Measurements from ENCODE around the gene NCAPD2.
"Not testable (repeated sequence)": the region's sequence is repeated elsewhere in the genome, so short reads cannot be mapped to it uniquely, and the experiment has no call there.

Gene NCAPD2

GRCh38 chr12:6550294-6551062 is 56.6 kb downstream of the NCAPD2 start:
- peak; percentile 57 to 66 for DNase-seq

GRCh38 chr12:6551063-6551461 is 57.2 kb downstream of the NCAPD2 start:
- no peak for DNase-seq

- no peak for DNase-seq
Observed at GRCh38 chr12:6551496-6552139, 57.7 kb downstream of the NCAPD2 start.

GRCh38 chr12:6552140-6552551 is 58.2 kb downstream of the NCAPD2 start:
- DNase-seq: no peak

- DNase-seq: no peak
Observed at GRCh38 chr12:6553051-6553868, 59.4 kb downstream of the NCAPD2 start.

GRCh38 chr12:6554168-6555017 is 60.5 kb downstream of the NCAPD2 start:
- peak; percentile 60 to 69 for DNase-seq

GRCh38 chr12:6555018-6555691 is 61.3 kb downstream of the NCAPD2 start:
- peak; percentile 36 to 52 for DNase-seq

GRCh38 chr12:6556496-6556817 is 62.6 kb downstream of the NCAPD2 start:
- DNase-seq: not testable (repeated sequence)

- DNase-seq: no peak
Observed at GRCh38 chr12:6556857-6557256, 63.0 kb downstream of the NCAPD2 start.

- peak; percentile 59 to 62 for DNase-seq
Observed at GRCh38 chr12:6558014-6558760, 64.3 kb downstream of the NCAPD2 start.

GRCh38 chr12:6559500-6559899 is 65.6 kb downstream of the NCAPD2 start:
- DNase-seq: no peak

- no peak for DNase-seq
Observed at GRCh38 chr12:6560501-6561205, 66.8 kb downstream of the NCAPD2 start.

GRCh38 chr12:6562881-6563280 is 69.0 kb downstream of the NCAPD2 start:
- DNase-seq: no peak

- DNase-seq: peak; percentile 57 to 88
Observed at GRCh38 chr12:6563448-6564050, 69.6 kb downstream of the NCAPD2 start.

GRCh38 chr12:6567112-6567670 is 73.3 kb downstream of the NCAPD2 start:
- peak in 1 of 2 donors; percentile 38 for DNase-seq

GRCh38 chr12:6569312-6569711 is 75.4 kb downstream of the NCAPD2 start:
- DNase-seq: no peak

- DNase-seq: no peak
Observed at GRCh38 chr12:6569786-6570185, 75.9 kb downstream of the NCAPD2 start.

- peak in 1 of 2 donors; percentile 35 for DNase-seq
Observed at GRCh38 chr12:6570264-6570887, 76.5 kb downstream of the NCAPD2 start.

- DNase-seq: no peak
Observed at GRCh38 chr12:6573001-6573400, 79.1 kb downstream of the NCAPD2 start.

Measured in inflammatory macrophage treated with lipopolysaccharide for 1 hour (primary cell).